B cell (primary cell): ENCODE measurements around the gene CERCAM. TPM values are rescaled to one million over a fixed set of nuclear protein-coding genes. Genes with fewer than 3 reads are reported as not detected.

Experiments used
- ATAC-seq: fragments of 200-7000 bp; cut with Tn5 transposase; one replicate; pipeline ENCODE4 v1.10.0; 2021; ENCODE audit warnings: low read depth, mild to moderate bottlenecking, moderate number of reproducible peaks, moderate library complexity
- CTCF ChIA-PET: fragments of 350-600 bp; sonication (Branson Sonifier 250); formaldehyde crosslinking; loops from one replicate; lab custom pipeline; 2021; ENCODE audit warnings: antibody characterized with exemption, inconsistent platforms; lab: Charles Lee
- POLR2A ChIA-PET: fragments of 350-600 bp; sonication (Branson Sonifier 250); formaldehyde crosslinking; loops from one replicate; lab custom pipeline; 2021; ENCODE audit warnings: antibody characterized with exemption; lab: Charles Lee
- DNase-seq: peaks from one replicate; pipeline ENCODE4 v3.0.0; 2013
- H2AFZ ChIP-seq: 2 replicates; pipeline ENCODE4 v1.6.1; 2012; ENCODE audit warnings: mild to moderate bottlenecking, low read depth, low read length; ENCODE audit not compliant: insufficient read depth, poor library complexity, severe bottlenecking
- H3K27ac ChIP-seq, 2 donors: 1 replicate in 1 of 2; 2 replicates in 1 of 2; pipeline ENCODE4 v1.5.1; 2012 to 2013; ENCODE audit warnings: low read length in 2 of 2, mild to moderate bottlenecking in 2 of 2, moderate library complexity in 1 of 2
- H3K27me3 ChIP-seq, 4 experiments: fragments of 200-600 bp in 1 of 4; sonication (generic) in 1 of 4; replicated peaks in 1 of 4; 1 replicate in 2 of 4; 2 replicates in 2 of 4; pipeline versions ENCODE4 v1.6.1 to v1.7.0; 2013 to 2016; ENCODE audit warnings: low read length in 3 of 4, mild to moderate bottlenecking in 2 of 4, mixed read lengths in 1 of 4, moderate library complexity in 1 of 4; ENCODE audit not compliant: insufficient read depth in 4 of 4, control insufficient read depth in 3 of 4; ENCODE audit errors: control extremely low read depth in 1 of 4
- H3K36me3 ChIP-seq, 2 experiments: replicated peaks in 1 of 2; 1 replicate in 1 of 2; 2 replicates in 1 of 2; pipeline versions ENCODE4 v1.6.1 to v1.7.1; 2013; ENCODE audit warnings: low read length in 1 of 2; ENCODE audit not compliant: insufficient read depth in 2 of 2, control insufficient read depth in 1 of 2; ENCODE audit errors: control extremely low read depth in 1 of 2, extremely low read depth in 1 of 2
- H3K4me1 ChIP-seq, 2 donors: fragments of 200-600 bp in 1 of 2; sonication (generic) in 1 of 2; 1 replicate in 1 of 2; 2 replicates in 1 of 2; pipeline versions ENCODE4 v1.5.1 to v1.6.1; 2013 to 2017; ENCODE audit warnings: low read length in 2 of 2; ENCODE audit not compliant: control insufficient read depth in 2 of 2, insufficient read depth in 2 of 2
- H3K4me2 ChIP-seq: replicated peaks from 2 replicates; pipeline ENCODE3; 2012; ENCODE audit warnings: mild to moderate bottlenecking, low read depth, low read length; ENCODE audit not compliant: poor library complexity, severe bottlenecking
- H3K4me3 ChIP-seq, 5 experiments: fragments of 200-600 bp in 1 of 5; sonication (generic) in 1 of 5; 1 replicate in 3 of 5; 2 replicates in 2 of 5; pipeline versions ENCODE4 v1.5.1 to v1.7.0; 2011 to 2016; ENCODE audit warnings: low read length in 4 of 5, mild to moderate bottlenecking in 4 of 5, low read depth in 2 of 5, control low read depth in 1 of 5, moderate library complexity in 1 of 5; ENCODE audit not compliant: insufficient read depth in 1 of 5; ENCODE audit errors: control extremely low read depth in 1 of 5, extremely low read depth in 1 of 5
- H3K79me2 ChIP-seq: fragments of 200-600 bp; sonication (generic); one replicate; pipeline ENCODE4 v1.6.0; 2016; ENCODE audit warnings: low read length; ENCODE audit not compliant: control insufficient read depth, insufficient read depth
- H3K9ac ChIP-seq: fragments of 200-600 bp; sonication (generic); 2 replicates; pipeline ENCODE4 v1.6.1; 2017; ENCODE audit warnings: mild to moderate bottlenecking, low read length, moderate library complexity
- H3K9me3 ChIP-seq, 3 donors: one replicate each; pipeline versions ENCODE4 v1.6.1 to v1.7.1; 2013; ENCODE audit warnings: low read length in 2 of 3; ENCODE audit not compliant: control insufficient read depth in 2 of 3, insufficient read depth in 1 of 3; ENCODE audit errors: control extremely low read depth in 1 of 3
- H4K20me1 ChIP-seq: 2 replicates; pipeline ENCODE4 v1.6.0; 2012; ENCODE audit warnings: mild to moderate bottlenecking, low read length; ENCODE audit not compliant: insufficient read depth, control insufficient read depth, poor library complexity, severe bottlenecking
- H3K27ac Mint-ChIP-seq: one replicate; pipeline ENCODE4 v1.8.0; 2021; ENCODE audit warnings: mixed read lengths
- H3K27me3 Mint-ChIP-seq: one replicate; pipeline ENCODE4 v1.8.0; 2021; ENCODE audit warnings: mixed read lengths
- H3K4me1 Mint-ChIP-seq: one replicate; pipeline ENCODE4 v1.8.0; 2021; ENCODE audit warnings: mixed read lengths
- H3K4me3 Mint-ChIP-seq: one replicate; pipeline ENCODE4 v1.8.0; 2021; ENCODE audit warnings: mixed read lengths
- H3K9me3 Mint-ChIP-seq: one replicate; pipeline ENCODE4 v1.8.0; 2022; ENCODE audit warnings: mixed read lengths; ENCODE audit not compliant: insufficient read depth
- EZH2 ChIP-seq: IDR thresholded peaks from 2 replicates; pipeline ENCODE4 v1.6.1; 2012; ENCODE audit warnings: borderline replicate concordance, low read depth, mild to moderate bottlenecking, moderate library complexity, low read length; ENCODE audit not compliant: insufficient read depth, poor library complexity, severe bottlenecking
- WGBS: methylation state at CpG from one replicate; pipeline ENCODE4 v1.1.5; 2013; ENCODE audit warnings: missing lambda C conversion rate; ENCODE audit not compliant: insufficient coverage; 5-methylcytosine and 5-hydroxymethylcytosine counted together
- intact Hi-C: fragments of 100-400 bp; cut with micrococcal nuclease; formaldehyde crosslinking; loops from one replicate; pipeline ENCODE4 v1.10.0; 2022
- polyA plus RNA-seq: library from polyadenylated mRNA; depleted of rRNA; stranded (reverse); fragments of >200 nt; gene quantifications from 2 replicates; pipeline ENCODE4 v1.2.3, GENCODE V29; 2012
- total RNA-seq, 2 donors: library from RNA; stranded (reverse); fragments of 120-200 nt in 1 of 2; gene quantifications; 1 replicate in 1 of 2; 2 replicates in 1 of 2; pipeline versions ENCODE4 v1.2.3 to v1.2.4, GENCODE V29; 2013 to 2022
- TF ChIP-seq, protein P1 (sequence below): fragments of 200-600 bp; IDR thresholded peaks from one replicate; pipeline ENCODE4 v1.8.0; 2022; ENCODE audit warnings: antibody characterized with exemption, mild to moderate bottlenecking

The CERCAM gene
- total and polyA plus RNA-seq, 2 donors (not counting 1 experiment from before 2014, with no cell fraction given), result 2.4 to 3.8 TPM

DNA sequence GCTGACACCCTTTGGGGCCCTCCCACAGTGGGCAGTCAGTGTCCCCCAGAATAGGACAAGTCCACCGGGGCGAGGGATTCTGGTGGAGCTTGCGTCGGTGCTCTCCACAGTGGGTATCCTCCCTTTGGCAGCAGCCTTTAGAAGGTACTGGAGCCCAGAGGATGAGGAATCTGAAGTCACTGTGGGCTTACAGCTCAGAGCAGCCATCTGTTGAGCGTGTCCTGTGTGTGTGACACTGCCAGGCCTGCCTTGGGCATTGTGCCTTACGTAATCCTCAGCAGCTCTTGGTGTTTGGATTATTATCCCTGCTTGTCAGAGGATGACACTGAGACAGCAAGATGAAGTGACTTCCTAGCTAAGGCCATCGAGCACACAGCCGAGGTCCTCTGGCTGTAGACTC is 36.9 kb upstream of the CERCAM start:
- POLR2A ChIA-PET, result interaction anchor here (0.5 kb wide), 1 partner anchor 205 kb away, joined by 6 read pairs; no protein-coding TSS in a partner anchor
- H3K4me1 Mint-ChIP-seq, result peaks cover 2% of the 10 kb centered on the region
- no peak for ATAC-seq
- 98% methylated on average over 8 of the region's 8 CpGs for WGBS
- H3K4me3 Mint-ChIP-seq, result no peak overlapping the region
- no peaks in the 10 kb centered on the region for H3K9me3 ChIP-seq
- H3K27ac Mint-ChIP-seq, result no peak overlapping the region
- no peak overlapping the region for H3K9ac ChIP-seq
- TF ChIP-seq, protein P1, sequence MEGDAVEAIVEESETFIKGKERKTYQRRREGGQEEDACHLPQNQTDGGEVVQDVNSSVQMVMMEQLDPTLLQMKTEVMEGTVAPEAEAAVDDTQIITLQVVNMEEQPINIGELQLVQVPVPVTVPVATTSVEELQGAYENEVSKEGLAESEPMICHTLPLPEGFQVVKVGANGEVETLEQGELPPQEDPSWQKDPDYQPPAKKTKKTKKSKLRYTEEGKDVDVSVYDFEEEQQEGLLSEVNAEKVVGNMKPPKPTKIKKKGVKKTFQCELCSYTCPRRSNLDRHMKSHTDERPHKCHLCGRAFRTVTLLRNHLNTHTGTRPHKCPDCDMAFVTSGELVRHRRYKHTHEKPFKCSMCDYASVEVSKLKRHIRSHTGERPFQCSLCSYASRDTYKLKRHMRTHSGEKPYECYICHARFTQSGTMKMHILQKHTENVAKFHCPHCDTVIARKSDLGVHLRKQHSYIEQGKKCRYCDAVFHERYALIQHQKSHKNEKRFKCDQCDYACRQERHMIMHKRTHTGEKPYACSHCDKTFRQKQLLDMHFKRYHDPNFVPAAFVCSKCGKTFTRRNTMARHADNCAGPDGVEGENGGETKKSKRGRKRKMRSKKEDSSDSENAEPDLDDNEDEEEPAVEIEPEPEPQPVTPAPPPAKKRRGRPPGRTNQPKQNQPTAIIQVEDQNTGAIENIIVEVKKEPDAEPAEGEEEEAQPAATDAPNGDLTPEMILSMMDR, result no peak
- TF ChIP-seq EZH2, result no peak
- peaks cover 1 to 67% of the 10 kb centered on the region in 2 experiments for H3K36me3 ChIP-seq
- H3K27me3 Mint-ChIP-seq, result no peaks in the 10 kb centered on the region
- H3K4me3 ChIP-seq, result no peak overlapping the region
- no peaks in the 10 kb centered on the region for H3K4me1 ChIP-seq
- no peak overlapping the region for H3K27ac ChIP-seq
- no peak overlapping the region for H2AFZ ChIP-seq
- H3K9me3 Mint-ChIP-seq, result no peaks in the 10 kb centered on the region
- peaks cover 27% of the 10 kb centered on the region for H3K79me2 ChIP-seq
- CTCF ChIA-PET, result interaction anchor here (1.2 kb wide), 1 partner anchor 42 kb away, joined by 3 read pairs; no protein-coding TSS in a partner anchor
- no peak for DNase-seq
- H4K20me1 ChIP-seq, result peaks cover 56% of the 10 kb centered on the region
- intact Hi-C loops, result no loop called here
- no peak overlapping the region for H3K4me2 ChIP-seq
- H3K27me3 ChIP-seq, result no peaks in the 10 kb centered on the region

DNA sequence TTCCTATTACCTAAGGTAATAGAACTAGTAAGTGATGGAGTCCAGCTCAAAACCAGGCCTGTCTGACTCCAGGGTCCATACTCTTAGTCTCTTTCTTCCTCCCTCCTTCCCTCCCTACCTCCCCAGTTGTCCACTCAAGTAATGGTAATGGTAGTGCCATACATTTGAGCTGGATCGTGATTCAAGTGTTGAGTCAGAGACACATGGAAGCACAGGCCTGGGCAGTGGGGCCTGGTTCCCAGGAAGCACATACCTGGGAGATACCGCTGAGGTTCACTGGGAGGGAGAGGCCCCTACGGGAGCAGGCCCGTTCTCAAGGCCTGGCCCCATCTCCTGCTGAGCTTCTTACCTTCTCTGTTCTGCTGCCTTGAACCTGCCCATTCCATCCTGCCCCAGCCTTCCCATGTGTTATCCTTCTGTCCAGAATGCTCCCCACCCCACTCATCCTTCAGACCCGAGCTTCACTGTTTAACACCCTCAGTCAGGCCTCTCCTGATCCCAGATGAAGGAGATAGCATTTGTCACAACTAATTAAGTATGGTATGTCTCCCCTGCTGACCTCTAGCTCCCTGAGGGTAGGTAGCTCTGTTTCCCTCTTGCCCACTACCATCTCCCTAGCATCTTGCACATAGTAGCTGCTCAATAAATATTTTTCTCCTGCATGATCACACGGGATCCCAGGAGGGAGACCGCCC is 35.7 kb upstream of the CERCAM start:
- WGBS, result 98% methylated on average over 4 of the region's 7 CpGs
- Histone ChIP-seq H3K36me3 (peaks cover 1 to 72% of the 10 kb centered on the region in 2 experiments), H3K4me2 (no peak overlapping the region), H3K27ac (no peak overlapping the region), H3K79me2 (peaks cover 23% of the 10 kb centered on the region), H4K20me1 (peaks cover 54% of the 10 kb centered on the region), H3K9ac (no peak overlapping the region), H3K4me1 (no peaks in the 10 kb centered on the region), H2AFZ (no peak overlapping the region), H3K9me3 (no peaks in the 10 kb centered on the region), H3K4me3 (no peak overlapping the region), H3K27me3 (no peaks in the 10 kb centered on the region)
- intact Hi-C loops, result no loop called here
- DNase-seq (no peak), ATAC-seq (no peak)
- Mint-ChIP-seq H3K9me3 (no peaks in the 10 kb centered on the region), H3K4me3 (no peak overlapping the region), H3K27ac (no peak overlapping the region), H3K4me1 (peaks cover 2% of the 10 kb centered on the region), H3K27me3 (no peaks in the 10 kb centered on the region)
- no peak for TF ChIP-seq EZH2
- TF ChIP-seq, protein P1, result no peak
- ChIA-PET CTCF (interaction anchor here (1.2 kb wide), 1 partner anchor 43 kb away, joined by 3 read pairs; no protein-coding TSS in a partner anchor), POLR2A (no interaction called here)
